ENCODE measurements around the gene KRTAP12-1.

GRCh38 chr21:44650265-44650972, 31.5 kb downstream of the KRTAP12-1 start:
- no peak for TF ChIP-seq FOXP1 (CRISPR knock-in tag; IDR thresholded peaks at IDR 0.05; ENCODE audit: borderline replicate concordance)
- TF ChIP-seq PRDM15 (CRISPR knock-in tag; IDR thresholded peaks at IDR 0.05) = no peak
- no peak for TF ChIP-seq ZSCAN18 (CRISPR knock-in tag; IDR thresholded peaks at IDR 0.05)
- no peak for TF ChIP-seq IRF2 (CRISPR knock-in tag; IDR thresholded peaks at IDR 0.05; ENCODE audit: borderline replicate concordance, low read depth)
- TF ChIP-seq CTCF (IDR thresholded peaks at IDR 0.05) = no peak
- no peak for TF ChIP-seq NR1H2 (CRISPR knock-in tag; IDR thresholded peaks at IDR 0.05)
- no peak for TF ChIP-seq MLX (CRISPR knock-in tag; IDR thresholded peaks at IDR 0.05)
- TF ChIP-seq ESRRA (CRISPR knock-in tag; IDR thresholded peaks at IDR 0.05; ENCODE audit: borderline replicate concordance) = no peak
- TF ChIP-seq ZBTB21 (CRISPR knock-in tag; IDR thresholded peaks at IDR 0.05; ENCODE audit: borderline replicate concordance) = no peak
- TF ChIP-seq ZNF317 (CRISPR knock-in tag; IDR thresholded peaks at IDR 0.05; ENCODE audit: borderline replicate concordance, low read depth) = no peak
- TF ChIP-seq AFF4 (CRISPR knock-in tag; IDR thresholded peaks at IDR 0.05; ENCODE audit: borderline replicate concordance) = no peak
